ENCODE data around the gene BTBD17.

DNA sequence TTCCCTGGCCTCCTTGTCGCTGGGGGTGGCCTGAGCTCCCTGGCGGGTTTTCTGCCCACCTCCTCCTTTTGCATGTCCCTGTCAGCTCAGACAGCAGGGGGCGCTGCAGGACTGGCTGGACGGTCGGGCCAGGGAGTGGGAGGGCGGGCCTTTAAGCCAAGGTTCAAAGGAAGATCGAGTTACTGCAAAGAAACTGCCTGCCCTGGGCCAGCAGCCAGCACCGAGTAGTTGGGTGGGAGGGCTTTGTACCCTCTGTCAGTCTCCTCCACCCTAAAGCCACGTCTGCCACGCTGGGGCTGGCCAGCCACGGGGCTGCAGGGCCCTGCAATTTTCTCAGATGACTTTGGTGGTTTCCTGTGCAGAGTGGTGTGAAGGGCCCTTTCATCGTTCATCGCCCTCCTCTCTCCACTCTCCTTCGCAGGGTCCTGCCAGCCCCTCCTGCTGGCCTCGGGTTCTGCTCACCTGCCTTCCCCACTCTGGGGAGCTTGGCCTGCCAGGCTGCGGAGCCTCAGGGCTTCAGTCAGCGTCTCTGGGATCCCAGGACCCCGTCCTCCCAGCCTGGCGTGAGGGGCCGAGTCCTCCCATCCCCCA is 17.9 kb upstream of the BTBD17 start:
- TF ChIP-seq, protein P1, sequence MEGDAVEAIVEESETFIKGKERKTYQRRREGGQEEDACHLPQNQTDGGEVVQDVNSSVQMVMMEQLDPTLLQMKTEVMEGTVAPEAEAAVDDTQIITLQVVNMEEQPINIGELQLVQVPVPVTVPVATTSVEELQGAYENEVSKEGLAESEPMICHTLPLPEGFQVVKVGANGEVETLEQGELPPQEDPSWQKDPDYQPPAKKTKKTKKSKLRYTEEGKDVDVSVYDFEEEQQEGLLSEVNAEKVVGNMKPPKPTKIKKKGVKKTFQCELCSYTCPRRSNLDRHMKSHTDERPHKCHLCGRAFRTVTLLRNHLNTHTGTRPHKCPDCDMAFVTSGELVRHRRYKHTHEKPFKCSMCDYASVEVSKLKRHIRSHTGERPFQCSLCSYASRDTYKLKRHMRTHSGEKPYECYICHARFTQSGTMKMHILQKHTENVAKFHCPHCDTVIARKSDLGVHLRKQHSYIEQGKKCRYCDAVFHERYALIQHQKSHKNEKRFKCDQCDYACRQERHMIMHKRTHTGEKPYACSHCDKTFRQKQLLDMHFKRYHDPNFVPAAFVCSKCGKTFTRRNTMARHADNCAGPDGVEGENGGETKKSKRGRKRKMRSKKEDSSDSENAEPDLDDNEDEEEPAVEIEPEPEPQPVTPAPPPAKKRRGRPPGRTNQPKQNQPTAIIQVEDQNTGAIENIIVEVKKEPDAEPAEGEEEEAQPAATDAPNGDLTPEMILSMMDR (IDR thresholded peaks at IDR 0.05), result peak; percentile 98
- TF ChIP-seq EZH2 (IDR thresholded peaks at IDR 0.05), result no peak
